G401 (cell line): ENCODE data around the gene TMEM221. TPM values are rescaled to one million over a fixed set of nuclear protein-coding genes. Genes with fewer than 3 reads are reported as not detected.

Experiments
- DNase-seq: peaks from one replicate; pipeline ENCODE4 v3.0.0-alpha.2; 2015; ENCODE audit warnings: low spot score
- in situ Hi-C: cut with HindIII; loops from 2 replicates; pipeline ENCODE4 v1.10.0; 2016; ENCODE audit warnings: low sequenced_read_pairs, mixed read lengths
- total RNA-seq: library from RNA; depleted of rRNA; stranded (reverse); fragments of >200 nt; shearing (Covaris generic); gene quantifications from 2 replicates; pipeline ENCODE4 v1.2.3, GENCODE V29; 2014

TMEM221 gene
- total RNA-seq, 1 experiment from 2014 or later = 1.6 TPM

DNA sequence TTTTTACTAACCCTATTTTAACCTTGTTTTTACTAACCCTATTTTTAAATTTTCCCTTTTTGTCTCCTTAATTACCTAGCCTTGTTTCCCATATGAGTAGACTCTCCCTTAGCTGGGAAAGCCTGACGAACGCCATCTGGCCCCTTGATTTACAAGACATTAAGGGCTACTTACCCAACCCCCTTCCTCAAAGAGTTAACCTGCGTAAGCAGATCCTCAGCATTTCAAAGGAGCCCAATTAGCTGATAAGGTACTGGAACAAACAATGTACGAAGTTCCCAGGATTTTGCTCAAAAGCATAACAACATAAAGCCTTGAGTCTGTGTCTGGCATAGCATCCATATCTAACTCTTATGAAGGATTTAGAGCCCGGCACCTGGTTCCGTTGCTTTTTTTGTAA lies 33.3 kb downstream of the TMEM221 start:
- in situ Hi-C loops = no loop called here
- no peak for DNase-seq

DNA sequence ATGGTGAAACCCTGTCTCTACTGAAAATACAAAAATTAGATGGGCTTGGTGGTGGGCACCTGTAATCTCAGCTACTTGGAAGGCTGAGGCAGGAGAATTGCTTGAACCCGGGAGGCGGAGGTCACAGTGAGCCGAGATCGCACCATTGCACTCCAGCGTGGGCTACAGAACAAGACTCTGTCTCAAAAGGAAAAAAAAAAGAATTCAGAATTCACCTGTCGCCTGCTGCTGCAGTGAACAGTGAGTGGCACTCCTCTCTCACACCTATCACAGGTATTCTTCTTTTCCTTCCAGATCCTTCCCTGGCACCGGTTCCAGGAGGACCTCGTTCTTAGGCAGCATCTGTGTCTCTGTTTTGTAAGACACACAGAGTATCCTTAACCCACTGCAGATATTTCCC lies 34.4 kb downstream of the TMEM221 start:
- DNase-seq = no peak
- in situ Hi-C loops = no loop called here

DNA sequence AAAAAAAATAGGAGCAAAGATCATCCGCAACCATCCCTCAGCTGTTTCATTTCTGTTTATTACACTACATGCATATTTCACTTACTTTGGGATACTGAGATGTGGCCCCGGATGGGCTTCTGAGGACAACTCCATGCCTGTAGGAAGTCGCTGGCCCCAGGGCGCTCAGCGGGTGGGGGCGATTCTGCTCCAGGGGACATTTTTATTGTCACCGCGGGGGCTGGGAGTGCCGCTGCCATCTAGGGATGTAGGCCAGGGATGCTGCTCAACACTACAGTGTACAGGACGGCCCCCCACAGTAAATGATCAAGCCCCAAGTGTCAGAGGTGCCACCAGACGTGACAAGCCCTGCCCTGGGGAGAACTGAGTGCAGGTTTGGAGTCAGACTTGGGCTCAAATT lies 36.7 kb downstream of the TMEM221 start:
- in situ Hi-C loops = no loop called here
- DNase-seq = no peak

DNA sequence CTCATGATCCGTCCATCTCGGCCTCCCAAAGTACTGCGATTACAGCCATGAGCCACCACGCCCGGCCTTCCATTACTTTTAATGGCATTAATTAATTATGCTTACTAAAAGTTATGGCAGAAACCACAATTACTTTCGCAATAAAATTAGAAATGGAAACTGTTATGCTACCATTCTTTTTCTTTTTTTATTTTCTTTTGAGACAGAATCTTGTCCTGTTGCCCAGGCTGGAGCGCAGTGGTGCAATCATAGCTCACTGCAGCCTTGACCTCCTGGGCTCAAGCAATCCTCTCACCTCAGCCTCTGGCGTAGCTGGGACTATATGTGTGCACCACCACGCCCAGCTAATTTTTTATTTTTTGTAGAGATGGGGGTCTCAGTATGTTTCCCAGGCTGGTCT lies 38.5 kb downstream of the TMEM221 start:
- in situ Hi-C loops = no loop called here
- no peak for DNase-seq

DNA sequence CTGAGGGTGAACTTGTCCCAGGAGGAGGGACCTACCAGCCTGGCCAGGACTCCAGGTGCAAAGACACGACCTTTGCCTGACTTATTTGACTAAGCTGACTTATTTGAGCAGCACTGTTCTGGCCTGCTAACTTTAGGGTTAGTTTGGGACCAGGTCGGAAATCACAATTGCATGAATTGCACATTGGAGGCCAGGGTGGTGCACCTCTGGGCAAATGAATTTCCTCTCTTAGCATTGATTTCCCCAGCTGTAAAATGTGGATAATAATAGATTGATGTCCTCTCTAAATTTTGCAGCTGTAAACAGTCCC lies 41.6 kb downstream of the TMEM221 start:
- DNase-seq = no peak
- in situ Hi-C loops = no loop called here

DNA sequence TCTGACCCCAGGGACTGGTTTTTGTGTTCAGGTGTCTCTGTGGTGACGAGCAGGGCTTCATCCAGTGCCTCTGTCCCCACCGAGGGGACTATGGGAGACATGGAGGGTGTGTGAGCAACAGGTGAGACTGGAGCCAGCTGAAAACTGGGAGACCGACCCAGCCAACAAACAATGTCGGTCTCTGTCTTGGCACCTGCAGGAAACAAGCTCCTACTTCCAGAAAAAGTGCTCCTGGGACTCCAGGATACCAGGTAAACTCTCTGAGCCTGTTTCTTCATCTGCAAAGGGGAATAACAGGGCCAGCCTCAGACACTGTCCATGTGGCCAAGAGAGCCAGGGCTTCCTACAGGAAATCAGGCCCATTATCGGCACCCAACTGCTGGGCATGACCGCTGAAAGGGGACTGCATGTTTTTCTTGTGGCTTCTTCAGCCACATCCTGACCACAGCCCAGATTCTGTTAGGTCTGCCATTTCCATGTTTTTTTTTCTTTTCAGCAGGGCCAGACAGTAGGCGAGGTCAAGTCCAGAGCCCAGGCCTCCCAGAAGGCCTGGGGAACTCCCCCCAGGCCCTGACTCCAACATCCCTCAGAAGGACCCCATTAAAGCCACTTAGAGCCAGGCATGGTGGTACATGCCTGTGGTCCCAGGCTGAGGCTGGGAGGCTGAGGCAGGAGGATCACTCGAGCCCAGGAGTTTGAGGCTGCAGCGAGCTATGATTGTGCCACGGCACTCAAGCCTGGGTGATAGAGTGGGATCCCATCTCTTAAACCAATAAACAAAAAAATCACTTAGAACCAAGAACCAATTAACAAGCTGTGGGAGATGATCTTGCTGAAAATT lies 42.2 kb downstream of the TMEM221 start:
- DNase-seq = no peak
- in situ Hi-C loops = no loop called here

DNA sequence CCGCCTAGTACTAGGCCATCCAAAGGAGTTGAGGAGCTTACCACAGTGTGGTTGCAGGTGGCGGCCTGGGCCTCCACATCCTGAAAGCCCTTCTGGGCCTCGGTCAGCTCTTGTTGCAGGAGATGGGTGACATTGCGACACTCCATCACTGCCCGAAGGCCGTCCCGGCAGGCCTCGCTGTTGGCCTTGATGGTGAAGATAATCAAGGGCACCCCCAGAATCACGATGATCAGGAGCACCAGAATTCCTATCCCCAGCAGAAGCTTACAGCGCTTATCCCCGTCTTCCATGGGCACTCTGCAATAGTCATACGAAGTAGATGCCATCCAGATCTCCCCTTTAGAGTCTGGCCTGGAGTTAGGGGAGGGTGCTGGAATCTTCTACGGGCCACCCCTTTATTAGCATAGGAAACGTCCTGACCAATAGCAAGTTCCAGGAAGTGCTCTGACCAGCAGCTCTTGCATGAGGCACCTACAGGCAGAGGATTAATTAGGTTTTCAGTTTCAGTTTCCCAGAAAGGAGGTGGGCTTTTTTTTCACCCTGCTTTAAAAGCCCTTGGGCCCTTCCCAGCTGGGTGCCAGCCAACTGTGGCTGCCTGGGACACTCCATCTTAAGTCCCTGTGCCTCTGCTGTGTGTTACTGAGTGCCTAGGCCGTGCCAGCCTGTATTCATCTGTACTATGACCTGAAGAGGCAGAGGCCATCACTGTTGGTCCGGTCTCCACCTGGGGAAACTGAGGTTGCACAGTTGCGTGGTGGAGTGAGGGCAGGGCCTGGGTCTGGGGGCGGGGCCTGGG lies 43.0 kb downstream of the TMEM221 start, which contains the start of gene BST2:
Gene BST2 (minus strand): TSS at position 381 of the 796 bp plus-strand sequence. CDS start 55 bp downstream, at position 326.
- in situ Hi-C loops = no loop called here
- DNase-seq = peak; percentile 59

DNA sequence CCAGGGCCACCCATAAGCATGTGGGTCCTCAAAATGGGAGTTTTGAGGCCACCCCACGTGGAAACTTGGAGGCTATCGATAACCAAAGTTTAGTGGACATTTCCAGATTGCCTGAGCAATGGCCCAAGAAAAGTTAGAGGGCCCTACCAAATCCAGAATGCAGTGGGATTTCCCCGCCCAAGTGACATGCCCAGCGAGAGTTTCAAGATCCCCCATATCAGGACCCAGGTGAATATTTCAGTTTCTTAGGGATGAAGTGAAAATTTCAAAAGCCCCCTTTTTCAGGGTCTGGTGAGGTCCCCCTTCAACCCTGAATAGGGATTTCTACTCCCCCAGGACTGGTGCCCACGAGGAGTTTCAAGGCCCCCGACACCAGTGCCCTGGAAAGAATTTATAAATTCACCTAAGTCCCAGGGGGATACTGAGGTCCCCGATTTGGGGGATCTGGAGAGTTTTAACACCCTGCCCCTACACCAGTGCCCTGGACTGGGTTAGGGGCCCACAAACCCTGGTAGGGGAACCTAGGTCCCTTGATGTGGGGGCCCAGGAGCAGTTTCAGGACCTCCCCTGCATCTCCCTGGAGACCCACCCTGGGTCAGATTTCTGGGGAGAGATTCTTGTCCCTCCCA lies 43.7 kb downstream of the TMEM221 start:
- no peak for DNase-seq

DNA sequence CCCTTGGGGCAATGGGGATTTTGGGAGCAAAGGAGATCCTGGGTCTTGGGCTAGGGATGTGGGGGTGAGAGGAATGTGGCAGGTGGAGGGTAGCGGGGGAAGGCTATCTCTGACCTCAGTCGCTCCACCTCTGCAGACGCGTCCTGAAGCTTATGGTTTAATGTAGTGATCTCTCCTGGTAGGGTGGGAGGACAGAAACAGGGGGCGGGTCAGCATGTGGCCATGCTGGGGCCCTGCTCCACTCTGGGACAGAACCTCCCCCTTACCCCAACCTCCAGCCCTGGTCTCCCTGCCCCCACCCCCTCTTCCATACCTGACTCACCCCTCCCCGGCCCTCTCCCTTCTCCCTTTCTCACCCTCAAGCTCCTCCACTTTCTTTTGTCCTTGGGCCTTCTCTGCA lies 44.5 kb downstream of the TMEM221 start:
- in situ Hi-C loops = no loop called here
- DNase-seq = no peak

More for the DNA sequence above, 43.7 kb downstream of the TMEM221 start:
- in situ Hi-C loops = no loop called here

DNA sequence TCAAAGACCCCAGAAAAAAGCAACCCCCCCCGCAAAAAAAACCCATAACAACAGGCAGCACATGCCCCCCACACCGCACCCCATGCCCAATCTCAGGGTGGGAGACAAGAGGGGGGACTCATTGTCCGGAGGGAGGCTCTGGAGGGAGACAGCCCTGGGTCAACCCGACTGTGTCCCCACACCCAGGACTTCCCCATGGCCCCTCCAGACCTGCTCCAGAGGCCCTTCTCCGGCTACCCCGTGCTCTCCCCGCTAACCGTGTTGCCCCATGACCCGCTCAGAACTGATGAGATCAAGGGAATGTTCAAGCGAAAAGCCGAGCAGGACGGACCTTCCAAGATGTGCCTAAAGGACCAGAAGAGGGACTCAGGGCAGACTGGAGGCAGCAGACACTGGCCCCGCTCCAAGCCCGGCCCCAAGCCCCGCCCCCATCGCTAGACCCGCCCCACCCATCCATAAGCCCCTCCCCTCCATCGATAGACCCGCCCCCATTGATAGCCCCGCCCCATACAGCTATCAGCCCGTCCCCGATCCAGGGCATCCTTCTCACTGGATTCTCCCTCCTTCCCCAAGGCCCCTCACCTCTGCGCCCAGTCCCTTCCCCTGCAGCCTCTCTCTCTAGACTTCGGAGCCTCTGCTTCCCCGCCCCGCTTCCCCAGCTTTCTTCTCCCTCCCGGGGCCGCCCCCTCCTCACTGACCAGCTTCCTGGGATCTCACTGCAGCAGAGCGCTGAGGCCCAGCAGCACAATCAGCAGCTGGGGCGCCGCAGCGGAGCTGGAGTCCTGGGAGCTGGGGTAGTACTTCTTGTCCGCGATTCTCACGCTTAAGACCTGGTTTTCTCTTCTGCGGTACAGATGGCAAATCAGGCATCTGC lies 45.2 kb downstream of the TMEM221 start:
- DNase-seq = peak; percentile 33
- in situ Hi-C loops = no loop called here

DNA sequence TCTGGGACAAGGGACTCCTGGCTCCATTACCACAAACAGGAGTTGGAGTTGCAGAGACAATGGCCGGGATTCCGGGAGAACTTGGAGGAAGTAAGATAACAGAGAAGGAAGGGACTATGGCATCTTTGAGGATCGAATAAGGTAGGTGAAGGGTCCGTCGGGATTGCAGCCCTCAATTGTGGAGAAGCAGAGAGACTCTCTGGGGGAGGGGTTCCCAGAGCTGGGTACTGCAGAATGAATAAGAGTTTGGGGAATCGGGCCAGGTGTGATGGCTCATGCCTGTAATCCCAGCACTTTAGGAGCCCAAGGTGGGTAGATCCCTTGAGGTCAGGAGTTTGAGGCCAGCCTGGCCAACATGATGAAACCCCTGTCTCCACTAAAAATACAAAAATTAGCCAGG lies 46.8 kb downstream of the TMEM221 start:
- no peak for DNase-seq
- in situ Hi-C loops = no loop called here

DNA sequence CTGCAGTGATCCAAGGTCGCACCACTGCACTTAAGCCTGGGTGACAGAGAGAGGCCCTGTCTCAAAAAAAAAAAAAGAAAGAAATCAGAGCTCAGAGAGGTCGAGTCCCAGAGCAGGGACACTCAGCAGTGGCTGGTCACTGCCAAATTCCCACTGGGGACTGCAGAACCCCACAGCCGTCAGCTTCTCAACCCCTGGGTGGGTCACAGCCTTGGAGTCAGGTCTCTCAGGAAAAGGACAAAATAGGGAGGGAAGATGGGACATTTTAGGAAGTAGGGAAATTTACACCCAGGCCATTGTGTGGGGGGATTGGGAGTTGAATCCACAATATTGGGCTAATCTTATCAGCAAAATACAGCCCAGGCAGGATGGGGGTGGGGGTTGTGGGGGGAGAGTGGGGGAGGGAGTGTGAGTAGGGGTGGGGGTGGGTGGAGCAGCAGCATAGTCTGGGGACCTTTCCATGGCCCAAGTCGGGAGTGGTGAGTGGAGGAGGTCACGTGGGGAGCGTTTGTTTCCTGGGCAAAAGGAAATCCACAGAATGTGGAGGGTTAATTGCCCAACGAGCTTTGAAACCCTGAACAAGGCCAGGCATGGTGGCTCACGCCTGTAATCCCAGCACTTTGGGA lies 49.5 kb downstream of the TMEM221 start:
- no peak for DNase-seq
- in situ Hi-C loops = no loop called here

DNA sequence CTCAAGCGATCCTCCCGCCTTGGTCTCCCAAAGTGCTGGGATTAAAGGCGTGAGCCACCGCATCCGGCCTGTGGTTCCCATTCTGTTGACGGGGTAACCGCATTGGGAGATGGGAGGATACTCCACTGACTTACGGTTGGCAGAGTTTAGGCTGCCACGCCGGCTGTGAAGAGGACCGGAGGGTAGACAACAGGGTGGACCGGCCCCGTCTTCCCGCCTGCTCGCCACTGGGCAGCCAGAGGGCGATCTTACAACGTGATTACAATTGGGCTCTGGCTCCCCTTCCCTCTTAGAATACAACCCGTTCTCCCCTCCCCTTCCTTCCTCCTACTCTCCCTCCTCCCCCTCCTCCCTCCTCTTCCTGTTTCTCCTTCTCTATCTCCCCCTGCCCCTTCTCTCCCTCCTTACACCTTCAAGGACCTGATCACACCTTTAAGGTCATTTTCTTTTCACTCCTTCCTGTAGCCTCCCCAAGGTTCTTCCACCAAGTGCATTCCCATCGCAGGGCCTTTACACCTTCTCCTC lies 53.5 kb downstream of the TMEM221 start:
- in situ Hi-C loops = no loop called here

DNA sequence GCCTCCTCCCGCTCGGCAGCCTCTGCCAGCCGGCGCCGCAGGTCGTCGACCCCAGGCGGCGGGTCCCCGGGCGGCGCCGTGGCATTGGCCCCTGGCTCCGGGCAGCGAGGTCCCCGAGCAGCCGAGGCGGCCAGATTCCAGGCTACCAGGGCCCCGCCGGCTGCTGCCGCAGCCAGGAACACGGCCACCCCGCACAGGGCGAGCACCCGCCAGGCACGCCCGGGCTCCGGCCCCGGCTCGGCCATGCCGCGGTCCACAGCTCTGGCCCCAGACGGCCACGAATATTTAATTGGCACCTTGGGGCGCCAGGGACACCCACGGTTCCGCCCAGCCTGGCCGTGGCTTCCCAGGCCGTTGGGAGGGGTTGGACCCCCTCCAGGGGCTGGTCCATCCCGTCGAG lies 54.6 kb downstream of the TMEM221 start, which contains the start of gene CCDC194:
Gene CCDC194 (minus strand): TSS at position 283 of the 400 bp plus-strand sequence. CDS start 38 bp downstream, at position 245.
- no peak for DNase-seq
- in situ Hi-C loops = no loop called here

More for the DNA sequence above, 53.5 kb downstream of the TMEM221 start:
- peak; percentile 53 for DNase-seq

DNA sequence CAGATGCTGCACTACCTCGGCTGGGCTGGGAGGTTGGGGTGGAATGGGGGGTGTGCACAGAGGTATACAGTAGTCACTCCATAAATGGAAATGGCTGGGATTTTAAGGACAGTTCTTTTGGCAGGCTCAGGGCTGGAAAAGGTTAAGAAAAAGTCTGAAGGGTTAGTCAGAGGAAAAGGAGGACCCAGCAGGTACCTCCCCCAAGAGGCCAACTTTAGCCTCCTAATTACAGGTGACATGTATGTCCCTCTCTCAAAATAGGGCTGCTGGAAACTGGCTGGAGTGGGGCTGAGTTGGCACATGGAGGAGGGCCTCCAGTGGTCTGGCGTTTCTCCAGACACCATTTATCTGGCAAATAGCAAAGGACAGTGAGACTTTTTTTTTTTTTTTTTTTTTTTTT lies 55.5 kb downstream of the TMEM221 start:
- DNase-seq = peak; percentile 16
- in situ Hi-C loops = no loop called here

DNA sequence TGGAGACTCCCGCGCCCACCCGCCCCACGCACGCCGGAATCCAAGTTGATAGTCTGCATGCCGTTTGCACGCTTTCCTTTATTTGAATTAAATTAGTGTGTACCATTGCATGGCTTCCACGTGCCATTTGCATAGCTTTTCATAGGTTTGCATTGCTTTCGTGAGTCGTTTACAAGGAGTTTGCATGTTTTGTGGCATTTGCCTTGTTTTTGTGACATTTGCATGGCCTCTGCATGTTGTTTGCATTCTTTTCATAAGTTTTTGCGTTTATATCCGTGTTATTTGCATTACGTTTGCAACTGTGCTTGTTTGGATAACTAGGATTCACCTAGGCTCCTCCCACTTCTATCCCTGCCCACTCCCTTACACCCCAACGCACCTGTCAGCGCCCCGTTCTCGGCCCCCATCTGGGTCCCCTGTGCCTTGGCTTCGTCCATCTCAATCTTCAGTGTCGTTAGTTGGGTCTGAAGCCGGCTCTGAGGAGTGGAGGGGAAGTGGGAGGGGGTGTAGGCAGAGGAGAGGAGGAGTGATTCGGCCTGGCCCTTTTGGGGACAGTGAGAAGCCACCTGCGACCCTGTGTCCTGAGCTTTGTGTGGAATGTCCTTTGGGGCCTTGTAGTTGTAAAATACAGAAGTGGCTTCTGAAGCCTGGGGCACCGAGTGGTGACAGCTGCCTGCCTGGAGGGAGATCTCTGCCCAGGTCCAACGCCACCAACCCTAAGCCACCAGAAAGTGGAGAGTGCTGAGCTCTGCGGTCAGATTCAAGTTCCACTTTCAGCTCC lies 56.9 kb downstream of the TMEM221 start:
- in situ Hi-C loops = no loop called here
- DNase-seq = peak; percentile 18

DNA sequence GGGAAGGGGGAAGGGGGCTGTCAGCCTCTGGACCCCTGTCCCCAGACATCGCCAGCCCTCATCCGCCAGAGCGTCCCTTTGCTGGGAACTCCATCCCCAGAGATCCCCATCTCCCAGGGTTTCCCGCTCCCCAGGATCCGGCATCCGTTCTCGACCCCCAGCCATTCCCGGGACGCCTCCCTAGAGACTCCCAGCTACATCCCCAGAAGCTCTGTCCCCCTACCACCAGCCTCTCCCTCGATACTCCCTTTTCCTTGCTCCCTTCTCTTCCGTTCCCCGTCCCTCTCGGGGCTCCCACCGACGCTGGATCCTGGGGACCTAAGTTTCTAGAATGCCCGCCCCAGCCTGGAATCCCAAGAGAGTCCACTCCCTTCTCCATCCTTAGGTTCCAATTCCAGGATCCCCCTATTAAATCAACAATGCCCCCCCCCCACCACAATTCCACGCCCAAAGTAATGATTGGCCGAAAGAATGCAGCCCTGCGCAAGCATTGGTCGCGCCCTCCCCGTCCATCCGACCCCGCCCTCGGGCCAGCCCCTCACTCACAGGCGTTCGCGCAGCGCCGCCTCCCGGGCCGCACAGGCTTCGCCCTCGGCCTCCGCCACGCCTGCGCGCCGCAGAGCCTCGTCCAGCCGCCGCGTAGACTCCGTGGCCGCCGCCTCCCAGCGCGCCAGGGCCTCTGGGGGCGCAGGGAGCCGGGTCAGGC lies 57.6 kb downstream of the TMEM221 start:
- DNase-seq = peak; percentile 61

More for the DNA sequence above, 57.6 kb downstream of the TMEM221 start:
- in situ Hi-C loops = no loop called here
